HepG2 (cell line): Measurements from ENCODE around the gene IPP. TPM values are rescaled to one million over a fixed set of nuclear protein-coding genes. Genes with fewer than 3 reads are reported as not detected.
A peak's percentile ranks its signal among the peaks of the same experiment; 100 is the strongest.

Experiments
- AGO1 ChIP-seq: fragments of 200-400 bp; formaldehyde crosslinking; IDR thresholded peaks from 2 replicates; pipeline ENCODE4 v1.6.1; 2017; ENCODE audit warnings: mild to moderate bottlenecking, low read depth, low read length, moderate library complexity; ENCODE audit not compliant: poor library complexity, severe bottlenecking
- BRD4 ChIP-seq: sonication (generic); formaldehyde crosslinking; IDR thresholded peaks from 2 replicates; pipeline ENCODE4 v1.4.0; 2020; ENCODE audit warnings: missing genetic modification reagents
- CEBPG ChIP-seq: IDR thresholded peaks from 2 replicates; pipeline ENCODE4 v1.6.1; 2016
- GTF2F1 ChIP-seq: fragments of 150-350 bp; IDR thresholded peaks from 2 replicates; pipeline ENCODE4 v1.6.1; 2014; ENCODE audit warnings: low read length
- HNRNPH1 ChIP-seq: fragments of 200-400 bp; formaldehyde crosslinking; optimal IDR thresholded peaks from 2 replicates; pipeline ENCODE3; 2017; ENCODE audit warnings: mild to moderate bottlenecking, low read depth, low read length
- HOXA5 ChIP-seq: sonication (generic); formaldehyde crosslinking; IDR thresholded peaks from 2 replicates; pipeline ENCODE4 v1.4.0; 2020; ENCODE audit warnings: missing genetic modification reagents
- IRX3 ChIP-seq: sonication (generic); formaldehyde crosslinking; IDR thresholded peaks from 2 replicates; pipeline ENCODE4 v1.8.1; 2023; ENCODE audit warnings: mild to moderate bottlenecking, low read depth, missing genetic modification reagents, borderline replicate concordance
- KIAA2018 ChIP-seq: sonication (generic); formaldehyde crosslinking; IDR thresholded peaks from 2 replicates; pipeline ENCODE4 v1.5.0; 2020; ENCODE audit warnings: mild to moderate bottlenecking, missing genetic modification reagents, borderline replicate concordance
- NFKB2 ChIP-seq: sonication (generic); formaldehyde crosslinking; IDR thresholded peaks from 2 replicates; pipeline ENCODE4 v1.4.0; 2020; ENCODE audit warnings: missing genetic modification reagents, borderline replicate concordance
- PPARG ChIP-seq: conservative IDR thresholded peaks from 2 replicates; pipeline ENCODE4 v1.6.1; 2016; ENCODE audit warnings: missing biosample characterization, missing genetic modification reagents
- RBFOX2 ChIP-seq: fragments of 200-400 bp; formaldehyde crosslinking; IDR thresholded peaks from 2 replicates; pipeline ENCODE4 v1.6.1; 2017; ENCODE audit warnings: low read depth, mild to moderate bottlenecking, low read length
- SAP130 ChIP-seq: IDR thresholded peaks from 2 replicates; pipeline ENCODE4 v1.6.1; 2016; ENCODE audit warnings: low read depth
- SNAPC2 ChIP-seq: sonication (generic); formaldehyde crosslinking; IDR thresholded peaks from 2 replicates; pipeline ENCODE4 v1.8.1; 2022; ENCODE audit warnings: mild to moderate bottlenecking, missing genetic modification reagents
- THAP11 ChIP-seq: IDR thresholded peaks from 2 replicates; pipeline ENCODE4 v1.6.1; 2016; ENCODE audit warnings: missing biosample characterization, missing genetic modification reagents
- TRIM24 ChIP-seq: sonication (generic); formaldehyde crosslinking; IDR thresholded peaks from 2 replicates; pipeline ENCODE4 v1.8.0; 2022; ENCODE audit warnings: mild to moderate bottlenecking, missing genetic modification reagents
- ZFP36L2 ChIP-seq: sonication (generic); formaldehyde crosslinking; IDR thresholded peaks from 2 replicates; pipeline ENCODE4 v1.4.0; 2020; ENCODE audit warnings: missing genetic modification reagents
- ZFP82 ChIP-seq: sonication (generic); formaldehyde crosslinking; IDR thresholded peaks from 2 replicates; pipeline ENCODE4 v1.5.1; 2020; ENCODE audit warnings: mild to moderate bottlenecking, missing genetic modification reagents, borderline replicate concordance
- ZNF143 ChIP-seq: sonication (generic); formaldehyde crosslinking; IDR thresholded peaks from 2 replicates; pipeline ENCODE4 v1.4.0; 2020; ENCODE audit warnings: missing genetic modification reagents
- ZNF17 ChIP-seq: sonication (generic); formaldehyde crosslinking; IDR thresholded peaks from 2 replicates; pipeline ENCODE4 v1.5.0; 2020; ENCODE audit warnings: mild to moderate bottlenecking, missing genetic modification reagents
- ZNF205 ChIP-seq: IDR thresholded peaks from 2 replicates; pipeline ENCODE4 v1.6.1; 2018; ENCODE audit warnings: missing biosample characterization, missing genetic modification reagents
- ZNF292 ChIP-seq: sonication (generic); formaldehyde crosslinking; IDR thresholded peaks from 2 replicates; pipeline ENCODE4 v1.8.1; 2022; ENCODE audit warnings: mild to moderate bottlenecking, low read depth, missing genetic modification reagents, borderline replicate concordance
- ZNF430 ChIP-seq: sonication (generic); formaldehyde crosslinking; IDR thresholded peaks from 2 replicates; pipeline ENCODE4 v1.9.0; 2021; ENCODE audit warnings: mild to moderate bottlenecking, missing genetic modification reagents
- ZNF446 ChIP-seq: sonication (generic); formaldehyde crosslinking; IDR thresholded peaks from 2 replicates; pipeline ENCODE4 v1.5.0; 2020; ENCODE audit warnings: mild to moderate bottlenecking, missing genetic modification reagents
- ZNF703 ChIP-seq: sonication (generic); formaldehyde crosslinking; IDR thresholded peaks from 2 replicates; pipeline ENCODE4 v1.5.1; 2020; ENCODE audit warnings: missing genetic modification reagents, mild to moderate bottlenecking, moderate library complexity, borderline replicate concordance
- ZNF713 ChIP-seq: sonication (generic); formaldehyde crosslinking; IDR thresholded peaks from 2 replicates; pipeline ENCODE4 v1.4.0; 2020; ENCODE audit warnings: mild to moderate bottlenecking, missing genetic modification reagents
- ZNF792 ChIP-seq: IDR thresholded peaks from 2 replicates; pipeline ENCODE4 v1.6.1; 2016
- polyA plus RNA-seq, 8 experiments: library from polyadenylated mRNA; depleted of rRNA in 3 of 8; stranded (reverse) in 7 of 8; unstranded in 1 of 8; fragments of >200 nt; fragmentation: Illumina TruSeq in 4 of 8; extraction: Trizol in 4 of 8; gene quantifications; 2 replicates each; pipeline versions ENCODE4 v1.2.1 to v1.2.3, GENCODE V29; 2011 to 2016; ENCODE audit warnings: low read depth in 4 of 8, missing spikeins in 1 of 8, mixed read lengths in 1 of 8; ENCODE audit not compliant: insufficient read depth in 1 of 8
- total RNA-seq, 5 experiments: library from RNA; depleted of rRNA; stranded (reverse); fragments of >200 nt; fragmentation: Illumina TruSeq; extraction: Trizol; gene quantifications; 2 replicates each; pipeline ENCODE4 v1.2.3, GENCODE V29; 2016; ENCODE audit warnings: low read depth in 1 of 5

Gene IPP
- total and polyA plus RNA-seq, 2 of the 13 experiments (the other 11 are each of a cell fraction or from before 2014, with no cell fraction given), result 3.0 to 9.7 TPM

- TF ChIP-seq GTF2F1 (no peak), ZNF446 (no peak), ZFP82 (CRISPR knock-in tag) (peak; percentile 39; the same call in 1 of the 2 replicates), NFKB2 (peak; percentile 11; the same call in 1 of the 2 replicates), HNRNPH1 (no peak), ZNF713 (no peak), KIAA2018 (CRISPR knock-in tag) (no peak), CEBPG (CRISPR knock-in tag) (peak; percentile 82), RBFOX2 (peak; percentile 71), SNAPC2 (CRISPR knock-in tag) (no peak), HOXA5 (CRISPR knock-in tag) (no peak; the same call in 1 of the 2 replicates), ZFP36L2 (no peak), PPARG (CRISPR knock-in tag) (no peak), ZNF703 (CRISPR knock-in tag) (no peak), TRIM24 (no peak), AGO1 (no peak), ZNF292 (CRISPR knock-in tag) (no peak), ZNF205 (CRISPR knock-in tag) (no peak), ZNF792 (CRISPR knock-in tag) (peak; percentile 47; the same call in 1 of the 2 replicates), BRD4 (CRISPR knock-in tag) (0 out of 2 replicates have a peak, but pooled peaks have one; percentile 28), THAP11 (peak; percentile 97), ZNF430 (peak; percentile 50; the same call in 1 of the 2 replicates), SAP130 (CRISPR knock-in tag) (peak; percentile 30), ZNF17 (CRISPR knock-in tag) (no peak), IRX3 (CRISPR knock-in tag) (no peak), ZNF143 (CRISPR knock-in tag) (peak; percentile 98)
These were observed 63.3 kb downstream of the IPP start (continued) for GRCh38 chr1:45687014-45687753.
